HEK293 (cell line): ENCODE measurements around the gene HNRNPK.

Experiments
- CTCF ChIA-PET: fragments of 350-600 bp; formaldehyde crosslinking; extraction: SDS; loops from one replicate; lab custom pipeline; 2021; ENCODE audit warnings: antibody characterized with exemption; lab: Yijun Ruan, JAX
- POLR2A ChIA-PET: fragments of 300-600 bp; formaldehyde crosslinking; extraction: SDS; loops from one replicate; lab custom pipeline; 2020; ENCODE audit warnings: antibody characterized with exemption, inconsistent platforms; lab: Yijun Ruan, JAX
- H3K27ac ChIP-seq: fragments of 200-500 bp; sonication (Bioruptor generic); 2 replicates; pipeline ENCODE4 v1.5.1; 2014; ENCODE audit warnings: low read depth, low read length, control low read depth, inconsistent platforms; ENCODE audit errors: extremely low read depth
- H3K36me3 ChIP-seq, 2 experiments: fragments of 200-500 bp in 1 of 2; sonication (Bioruptor generic) in 1 of 2; 1 replicate in 1 of 2; 2 replicates in 1 of 2; pipeline ENCODE4 v1.5.1; 2014 to 2017; ENCODE audit warnings: inconsistent platforms in 2 of 2, low read length in 2 of 2; ENCODE audit not compliant: control insufficient read depth in 2 of 2, insufficient read depth in 1 of 2
- H3K4me1 ChIP-seq: fragments of 200-500 bp; sonication (Bioruptor generic); 2 replicates; pipeline ENCODE4 v1.5.1; 2014; ENCODE audit warnings: mild to moderate bottlenecking, low read length, inconsistent platforms; ENCODE audit not compliant: control insufficient read depth, insufficient read depth
- H3K4me3 ChIP-seq: 2 replicates; pipeline ENCODE4 v1.5.1; 2011; ENCODE audit warnings: low read depth, mild to moderate bottlenecking, control low read depth, low read length, moderate library complexity
- H3K9me3 ChIP-seq: fragments of 200-500 bp; sonication (Bioruptor generic); 2 replicates; pipeline ENCODE4 v1.5.1; 2014; ENCODE audit warnings: low read depth, low read length, inconsistent platforms; ENCODE audit not compliant: control insufficient read depth, insufficient read depth
- KLF16 ChIP-seq: fragments of 450-650 bp; formaldehyde crosslinking; IDR thresholded peaks from 2 replicates; pipeline ENCODE4 v1.5.1; 2017; ENCODE audit warnings: missing biosample characterization, missing genetic modification characterization
- MEIS1 ChIP-seq: sonication (generic); formaldehyde crosslinking; IDR thresholded peaks from 2 replicates; pipeline ENCODE4 v1.8.1; 2022; ENCODE audit warnings: missing genetic modification reagents, mild to moderate bottlenecking, borderline replicate concordance
- PATZ1 ChIP-seq: fragments of 450-650 bp; formaldehyde crosslinking; IDR thresholded peaks from 2 replicates; pipeline ENCODE4 v1.5.1; 2016; ENCODE audit warnings: missing biosample characterization, missing genetic modification characterization
- SETDB1 ChIP-seq: IDR thresholded peaks from one replicate; pipeline ENCODE4 v1.6.1; 2017; ENCODE audit warnings: mild to moderate bottlenecking, low read length, moderate library complexity, mixed read lengths; ENCODE audit not compliant: insufficient read length
- SP2 ChIP-seq: fragments of 450-650 bp; formaldehyde crosslinking; IDR thresholded peaks from 2 replicates; pipeline ENCODE4 v1.5.1; 2016; ENCODE audit warnings: missing biosample characterization, missing genetic modification characterization
- ZNF112 ChIP-seq: fragments of 450-650 bp; formaldehyde crosslinking; IDR thresholded peaks from 2 replicates; pipeline ENCODE4 v1.5.0; 2017; ENCODE audit warnings: missing biosample characterization, missing genetic modification characterization
- ZNF133 ChIP-seq: fragments of 450-650 bp; formaldehyde crosslinking; IDR thresholded peaks from 2 replicates; pipeline ENCODE4 v1.5.1; 2016; ENCODE audit warnings: missing biosample characterization, missing genetic modification characterization
- ZNF140 ChIP-seq: fragments of 450-650 bp; formaldehyde crosslinking; IDR thresholded peaks from 2 replicates; pipeline ENCODE4 v1.5.1; 2016; ENCODE audit warnings: missing biosample characterization, missing genetic modification characterization
- ZNF169 ChIP-seq: fragments of 450-650 bp; formaldehyde crosslinking; IDR thresholded peaks from 2 replicates; pipeline ENCODE4 v1.5.1; 2016; ENCODE audit warnings: missing biosample characterization, missing genetic modification characterization
- ZNF18 ChIP-seq: fragments of 450-650 bp; formaldehyde crosslinking; IDR thresholded peaks from 2 replicates; pipeline ENCODE4 v1.5.1; 2016; ENCODE audit warnings: missing biosample characterization, missing genetic modification characterization
- ZNF2 ChIP-seq: fragments of 450-650 bp; formaldehyde crosslinking; IDR thresholded peaks from 2 replicates; pipeline ENCODE4 v1.5.1; 2016; ENCODE audit warnings: missing biosample characterization, missing genetic modification characterization
- ZNF211 ChIP-seq: fragments of 450-650 bp; formaldehyde crosslinking; IDR thresholded peaks from 2 replicates; pipeline ENCODE4 v1.5.1; 2016; ENCODE audit warnings: low read depth, missing biosample characterization, missing genetic modification characterization
- ZNF223 ChIP-seq: fragments of 450-650 bp; formaldehyde crosslinking; IDR thresholded peaks from 2 replicates; pipeline ENCODE4 v1.5.1; 2016; ENCODE audit warnings: missing biosample characterization, missing genetic modification characterization
- ZNF274 ChIP-seq, 2 experiments: fragments of 200-500 bp in 1 of 2; fragments of 450-650 bp in 1 of 2; sonication (Bioruptor generic) in 1 of 2; formaldehyde crosslinking in 1 of 2; IDR thresholded peaks; 2 replicates each; pipeline versions ENCODE4 v1.5.1 to v1.6.1; 2014 to 2016; ENCODE audit warnings: borderline replicate concordance in 1 of 2, inconsistent platforms in 1 of 2, low read length in 1 of 2, missing biosample characterization in 1 of 2, missing genetic modification characterization in 1 of 2
- ZNF292 ChIP-seq: fragments of 450-650 bp; formaldehyde crosslinking; IDR thresholded peaks from 2 replicates; pipeline ENCODE4 v1.5.1; 2016; ENCODE audit warnings: low read depth, missing biosample characterization, missing genetic modification characterization, borderline replicate concordance
- ZNF366 ChIP-seq: fragments of 450-650 bp; formaldehyde crosslinking; conservative IDR thresholded peaks from 2 replicates; pipeline ENCODE4 v1.5.1; 2016; ENCODE audit warnings: missing biosample characterization, missing genetic modification characterization
- ZNF48 ChIP-seq: fragments of 450-650 bp; formaldehyde crosslinking; IDR thresholded peaks from 2 replicates; pipeline ENCODE4 v1.5.1; 2016; ENCODE audit warnings: missing biosample characterization, missing genetic modification characterization
- ZNF510 ChIP-seq: fragments of 450-650 bp; formaldehyde crosslinking; IDR thresholded peaks from 2 replicates; pipeline ENCODE4 v1.5.1; 2018; ENCODE audit warnings: mild to moderate bottlenecking, missing genetic modification characterization, missing biosample characterization; ENCODE audit not compliant: insufficient replicate concordance
- ZNF514 ChIP-seq: fragments of 450-650 bp; formaldehyde crosslinking; IDR thresholded peaks from 2 replicates; pipeline ENCODE4 v1.5.1; 2016; ENCODE audit warnings: missing biosample characterization, missing genetic modification characterization
- ZNF560 ChIP-seq: fragments of 450-650 bp; formaldehyde crosslinking; IDR thresholded peaks from 2 replicates; pipeline ENCODE4 v1.5.1; 2017; ENCODE audit warnings: missing biosample characterization, missing genetic modification characterization, borderline replicate concordance
- ZNF658 ChIP-seq: fragments of 450-650 bp; formaldehyde crosslinking; IDR thresholded peaks from 2 replicates; pipeline ENCODE4; 2016; ENCODE audit warnings: missing biosample characterization, missing genetic modification characterization
- ZNF791 ChIP-seq: fragments of 450-650 bp; formaldehyde crosslinking; IDR thresholded peaks from 2 replicates; pipeline ENCODE4 v1.5.1; 2016; ENCODE audit warnings: missing biosample characterization, missing genetic modification characterization
- ZSCAN18 ChIP-seq: fragments of 450-650 bp; formaldehyde crosslinking; IDR thresholded peaks from 2 replicates; pipeline ENCODE4 v1.5.1; 2016; ENCODE audit warnings: missing biosample characterization, missing genetic modification characterization
- ZXDB ChIP-seq: fragments of 450-650 bp; formaldehyde crosslinking; IDR thresholded peaks from 2 replicates; pipeline ENCODE4 v1.5.1; 2016; ENCODE audit warnings: missing biosample characterization, missing genetic modification characterization
- TF ChIP-seq, protein P1 (sequence below): fragments of 450-650 bp; formaldehyde crosslinking; IDR thresholded peaks from 2 replicates; pipeline ENCODE4 v1.5.0; 2017; ENCODE audit warnings: missing biosample characterization, missing genetic modification characterization, borderline replicate concordance

The HNRNPK gene

DNA sequence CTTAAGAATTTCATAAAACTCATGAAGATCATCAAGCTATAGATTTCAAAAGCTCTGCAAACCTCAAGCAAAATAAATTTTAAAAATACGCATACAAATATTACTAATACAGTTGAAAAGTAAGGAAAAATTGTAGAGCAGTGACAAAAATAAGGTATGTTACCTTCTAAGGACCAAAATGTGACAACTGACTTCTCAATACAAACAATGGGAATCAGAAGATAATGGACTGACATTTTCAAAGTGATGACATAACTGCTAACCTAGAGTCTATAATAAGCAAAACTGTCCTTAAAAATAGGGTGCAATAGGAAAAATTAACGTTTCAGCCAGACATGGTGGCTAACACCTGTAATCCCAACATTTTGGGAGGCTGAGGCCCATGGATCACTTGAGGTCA lies 27.6 kb upstream of the HNRNPK start (continued):
- no peak for TF ChIP-seq ZNF510

DNA sequence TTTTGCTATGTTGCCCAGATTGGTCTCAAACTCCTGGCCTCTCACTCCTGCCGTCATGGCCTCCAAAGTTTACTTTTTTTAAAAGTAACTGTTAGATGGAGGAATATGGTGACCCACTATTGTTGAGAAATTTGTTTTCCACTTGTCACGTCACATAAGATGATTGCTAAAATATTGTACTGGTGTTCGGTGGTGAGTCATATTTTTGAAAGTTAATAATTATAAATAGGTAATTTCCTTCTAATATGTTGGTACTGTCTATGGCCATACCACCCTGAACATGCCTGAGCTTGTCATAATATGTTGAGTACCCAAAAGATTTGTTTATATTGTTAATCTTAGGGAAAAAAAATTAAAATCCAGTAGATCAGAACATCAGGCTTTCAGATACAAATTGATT lies 23.2 kb upstream of the HNRNPK start:
- H3K36me3 ChIP-seq: peaks cover 0 to 23% of the 10 kb centered on the region in 2 experiments; a peak in 2 of 3 replicates
- H3K9me3 ChIP-seq: no peaks in the 10 kb centered on the region
- no peaks in the 10 kb centered on the region for H3K4me1 ChIP-seq
- no peak overlapping the region for H3K27ac ChIP-seq
- ChIA-PET POLR2A (interaction anchor here (1.5 kb wide), 1 partner anchor 23 kb away, joined by 10 read pairs; the partner anchor contains the start of genes HNRNPK and RMI1), CTCF (interaction anchor here (0.5 to 0.6 kb wide), 2 partner anchors 15 to 70 kb away, joined by 3 to 6 read pairs; no protein-coding TSS in a partner anchor)
- TF ChIP-seq ZNF169 (tag by site-specific recombination) (no peak), ZNF2 (no peak), SP2 (tag by site-specific recombination) (no peak), ZNF223 (tag by site-specific recombination) (no peak), SETDB1 (no peak), ZNF133 (tag by site-specific recombination) (no peak), ZNF292 (tag by site-specific recombination) (no peak), MEIS1 (CRISPR knock-in tag) (no peak), ZNF211 (tag by site-specific recombination) (no peak)
- no peak overlapping the region for H3K4me3 ChIP-seq

GRCh38 chr9:84002344-84002743 lies 22.3 kb upstream of the HNRNPK start:
- Histone ChIP-seq H3K4me3 (no peak overlapping the region), H3K4me1 (no peaks in the 10 kb centered on the region), H3K9me3 (no peaks in the 10 kb centered on the region), H3K36me3 (peaks cover 0 to 23% of the 10 kb centered on the region in 2 experiments; a peak in 2 of 3 replicates), H3K27ac (no peak overlapping the region)
- ChIA-PET POLR2A (interaction anchor here (0.6 to 1.5 kb wide), 3 partner anchors 22 to 38 kb away, joined by 3 to 10 read pairs (median 4); partner anchors contain the start of genes HNRNPK and RMI1), CTCF (interaction anchor here (0.5 to 0.6 kb wide), 2 partner anchors 16 to 69 kb away, joined by 3 to 6 read pairs; no protein-coding TSS in a partner anchor)
- TF ChIP-seq ZNF658 (tag by site-specific recombination) (no peak), ZXDB (tag by site-specific recombination) (no peak), ZNF560 (tag by site-specific recombination) (no peak), ZNF18 (no peak), ZNF112 (tag by site-specific recombination) (no peak), ZNF366 (no peak), KLF16 (no peak), ZNF514 (tag by site-specific recombination) (no peak), PATZ1 (tag by site-specific recombination) (no peak), ZNF274 (IDR thresholded peaks at IDR 0.05; ENCODE audit: low read length) (no peak), ZNF274 (tag by site-specific recombination; IDR thresholded peaks at IDR 0.05; ENCODE audit: borderline replicate concordance) (no peak), ZSCAN18 (no peak), ZNF791 (tag by site-specific recombination) (no peak), ZNF292 (tag by site-specific recombination) (no peak), ZNF48 (tag by site-specific recombination) (no peak), ZNF140 (tag by site-specific recombination) (no peak)
- TF ChIP-seq, protein P1, sequence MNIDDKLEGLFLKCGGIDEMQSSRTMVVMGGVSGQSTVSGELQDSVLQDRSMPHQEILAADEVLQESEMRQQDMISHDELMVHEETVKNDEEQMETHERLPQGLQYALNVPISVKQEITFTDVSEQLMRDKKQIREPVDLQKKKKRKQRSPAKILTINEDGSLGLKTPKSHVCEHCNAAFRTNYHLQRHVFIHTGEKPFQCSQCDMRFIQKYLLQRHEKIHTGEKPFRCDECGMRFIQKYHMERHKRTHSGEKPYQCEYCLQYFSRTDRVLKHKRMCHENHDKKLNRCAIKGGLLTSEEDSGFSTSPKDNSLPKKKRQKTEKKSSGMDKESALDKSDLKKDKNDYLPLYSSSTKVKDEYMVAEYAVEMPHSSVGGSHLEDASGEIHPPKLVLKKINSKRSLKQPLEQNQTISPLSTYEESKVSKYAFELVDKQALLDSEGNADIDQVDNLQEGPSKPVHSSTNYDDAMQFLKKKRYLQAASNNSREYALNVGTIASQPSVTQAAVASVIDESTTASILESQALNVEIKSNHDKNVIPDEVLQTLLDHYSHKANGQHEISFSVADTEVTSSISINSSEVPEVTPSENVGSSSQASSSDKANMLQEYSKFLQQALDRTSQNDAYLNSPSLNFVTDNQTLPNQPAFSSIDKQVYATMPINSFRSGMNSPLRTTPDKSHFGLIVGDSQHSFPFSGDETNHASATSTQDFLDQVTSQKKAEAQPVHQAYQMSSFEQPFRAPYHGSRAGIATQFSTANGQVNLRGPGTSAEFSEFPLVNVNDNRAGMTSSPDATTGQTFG: no peak
